NCI-H146 treated with DMSO at 0.1 percent for 48 hours (cell line): Measurements from ENCODE around the gene UBXN1.

Experiments used
- DNase-seq: peaks from one replicate; lab custom pipeline; 2025; ENCODE audit not compliant: unreplicated experiment; lab: John Stamatoyannopoulos, UW

UBXN1 gene

GRCh38 chr11:62646825-62647608 is 31.9 kb downstream of the UBXN1 start:
- no peak for DNase-seq

- peak; percentile 93 for DNase-seq
Measured at GRCh38 chr11:62645946-62646824, 32.7 kb downstream of the UBXN1 start, which contains the start of gene GANAB. Gene GANAB, minus strand, starts transcription at chr11:62646613. Its CDS starts 14 bp downstream, at chr11:62646599.

DNA sequence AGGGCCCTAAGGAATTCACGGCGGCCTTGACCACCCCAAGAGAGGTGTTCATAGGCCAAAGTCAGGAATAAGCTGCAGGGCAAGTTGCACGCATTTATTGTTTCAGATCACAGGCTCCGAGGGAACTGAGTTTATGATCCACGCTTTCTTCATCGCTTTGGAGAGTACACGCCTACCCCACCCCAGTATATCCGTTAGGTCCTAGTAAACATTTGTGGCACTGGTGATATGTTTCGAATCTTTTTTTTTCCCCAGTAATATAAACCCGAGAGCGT is 33.3 kb downstream of the UBXN1 start:
- DNase-seq, result no peak

DNA sequence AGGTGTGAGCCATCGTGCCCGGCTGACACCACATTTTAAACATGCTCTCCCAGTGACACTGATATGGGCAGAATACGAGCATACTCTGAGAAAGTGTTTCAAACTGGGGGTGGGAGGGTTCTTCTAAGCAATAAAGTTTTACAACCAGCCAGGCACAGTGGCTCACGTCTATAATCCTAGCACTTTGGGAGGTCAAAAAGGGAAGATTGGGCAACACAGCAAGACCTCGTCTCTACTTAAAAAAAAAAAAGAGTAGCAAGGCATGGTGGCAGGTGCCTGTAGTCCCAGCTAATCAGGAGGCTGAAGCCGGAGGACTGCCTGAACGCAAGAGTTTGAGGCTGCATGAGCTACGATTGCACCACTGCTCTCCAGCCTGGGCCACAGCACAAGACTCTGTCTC is 34.7 kb downstream of the UBXN1 start:
- DNase-seq, result no peak

DNA sequence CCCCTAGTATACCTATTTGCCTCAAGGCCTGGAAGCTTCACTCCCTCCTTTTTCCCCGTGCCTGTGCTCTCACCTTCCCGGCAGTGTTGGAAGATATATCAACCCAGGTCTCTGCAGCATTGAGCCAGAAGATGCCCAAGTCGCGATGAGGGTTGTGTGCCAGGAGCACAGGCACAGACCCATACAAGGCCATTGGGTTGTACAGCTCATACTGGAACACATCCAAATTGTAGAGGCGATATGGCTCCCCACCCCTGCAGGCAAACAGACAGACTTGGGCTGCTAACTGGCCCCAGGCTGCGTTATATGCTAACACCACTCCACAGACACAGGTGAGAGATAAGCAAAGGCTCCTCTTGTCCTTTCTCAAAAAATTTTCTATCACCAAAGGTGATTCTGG is 46.4 kb downstream of the UBXN1 start:
- no peak for DNase-seq

DNA sequence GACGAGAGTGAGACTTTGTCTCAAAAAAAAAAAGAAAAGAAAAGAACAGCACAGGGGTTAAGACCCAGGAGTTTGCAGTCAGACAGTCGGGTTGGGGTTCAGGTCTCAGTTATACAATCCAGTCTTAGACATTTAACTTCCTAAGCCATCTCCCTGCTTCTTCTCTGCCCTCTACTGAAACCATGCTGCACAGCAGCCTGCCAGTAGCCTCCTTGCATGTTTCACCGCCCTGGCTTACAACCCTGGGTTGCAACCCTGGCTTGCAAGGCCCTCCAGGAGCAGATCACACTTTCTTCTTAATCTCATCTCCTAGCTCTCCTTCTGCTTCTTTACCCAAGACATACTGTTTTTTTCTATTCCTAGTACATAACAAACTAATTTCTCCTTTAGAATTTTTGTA is 51.2 kb downstream of the UBXN1 start:
- no peak for DNase-seq
